HG02840 (cell line): ENCODE results near the gene SLC39A11.
"Not testable (repeated sequence)": the region's sequence is repeated elsewhere in the genome, so short reads cannot be mapped to it uniquely, and the experiment has no call there.

Experiments
- ATAC-seq: cut with Tn5 transposase; IDR thresholded peaks from one replicate; pipeline ENCODE4 v1.9.1; 2021; ENCODE audit warnings: mild to moderate bottlenecking, moderate library complexity, moderate number of reproducible peaks; ENCODE audit not compliant: unreplicated experiment, low FRiP score

Gene SLC39A11

GRCh38 chr17:73092523-73093135 lies at the start of gene SLC39A11:
SLC39A11 (minus strand) TSS chr17:73092688; CDS start chr17:73088764, 3,924 bp downstream.
- peak; percentile 89 for ATAC-seq

- no peak for ATAC-seq
Measured at GRCh38 chr17:73141411-73141810, 48.9 kb upstream of the SLC39A11 start.

- no peak for ATAC-seq
Measured at GRCh38 chr17:73140566-73140965, 48.1 kb upstream of the SLC39A11 start.

GRCh38 chr17:73139296-73139695 lies 46.8 kb upstream of the SLC39A11 start:
- no peak for ATAC-seq

- ATAC-seq: no peak
Measured at GRCh38 chr17:73138541-73139138, 46.2 kb upstream of the SLC39A11 start.

- no peak for ATAC-seq
Measured at GRCh38 chr17:73137376-73137775, 44.9 kb upstream of the SLC39A11 start.

GRCh38 chr17:73135766-73136165 lies 43.3 kb upstream of the SLC39A11 start:
- no peak for ATAC-seq

GRCh38 chr17:73133911-73134649 lies 41.6 kb upstream of the SLC39A11 start:
- ATAC-seq: no peak

GRCh38 chr17:73132085-73132492 lies 39.6 kb upstream of the SLC39A11 start:
- no peak for ATAC-seq

GRCh38 chr17:73131439-73131838 lies 39.0 kb upstream of the SLC39A11 start:
- not testable (repeated sequence) for ATAC-seq

GRCh38 chr17:73130977-73131376 lies 38.5 kb upstream of the SLC39A11 start:
- ATAC-seq: no peak

- no peak for ATAC-seq
Measured at GRCh38 chr17:73128496-73128895, 36.0 kb upstream of the SLC39A11 start.

- no peak for ATAC-seq
Measured at GRCh38 chr17:73126716-73127473, 34.4 kb upstream of the SLC39A11 start.

- ATAC-seq: no peak
Measured at GRCh38 chr17:73123606-73124320, 31.3 kb upstream of the SLC39A11 start.

- ATAC-seq: no peak
Measured at GRCh38 chr17:73122953-73123605, 30.6 kb upstream of the SLC39A11 start.

GRCh38 chr17:73121506-73121905 lies 29.0 kb upstream of the SLC39A11 start:
- ATAC-seq: no peak

GRCh38 chr17:73119631-73120030 lies 27.1 kb upstream of the SLC39A11 start:
- no peak for ATAC-seq

- ATAC-seq: no peak
Measured at GRCh38 chr17:73118951-73119391, 26.5 kb upstream of the SLC39A11 start.

- ATAC-seq: no peak
Measured at GRCh38 chr17:73118139-73118538, 25.7 kb upstream of the SLC39A11 start.

- ATAC-seq: no peak
Measured at GRCh38 chr17:73112246-73112645, 19.8 kb upstream of the SLC39A11 start.
